H1 (cell line): Measurements from ENCODE around the gene FBXO34.

Source experiments
- EP300 ChIP-seq, 2 experiments: IDR thresholded peaks; 1 replicate in 1 of 2; 2 replicates in 1 of 2; pipeline ENCODE4 v1.6.1; 2011 to 2012; ENCODE audit warnings: low read depth in 2 of 2, low read length in 2 of 2, mild to moderate bottlenecking in 2 of 2, borderline replicate concordance in 1 of 2, inconsistent platforms in 1 of 2, moderate library complexity in 1 of 2
- GABPA ChIP-seq: IDR thresholded peaks from 2 replicates; pipeline ENCODE4 v1.6.1; 2011; ENCODE audit warnings: mild to moderate bottlenecking, low read length, moderate library complexity, borderline replicate concordance; ENCODE audit not compliant: insufficient read depth
- POLR2A ChIP-seq, 2 experiments: IDR thresholded peaks; 1 replicate in 1 of 2; 2 replicates in 1 of 2; pipeline ENCODE4 v1.6.1; 2011; ENCODE audit warnings: low read depth in 2 of 2, low read length in 2 of 2, mild to moderate bottlenecking in 2 of 2; ENCODE audit errors: control extremely low read depth in 1 of 2
- RFX5 ChIP-seq: IDR thresholded peaks from 2 replicates; pipeline ENCODE4 v1.6.1; 2011; ENCODE audit warnings: low read depth, low read length, improper control_type of control experiment, borderline replicate concordance
- SIRT6 ChIP-seq: IDR thresholded peaks from one replicate; pipeline ENCODE4 v1.7.1; 2012; ENCODE audit warnings: low read length, inconsistent platforms
- SP1 ChIP-seq: IDR thresholded peaks from 2 replicates; pipeline ENCODE4 v1.6.1; 2011; ENCODE audit warnings: low read depth, low read length
- TAF1 ChIP-seq: IDR thresholded peaks from 2 replicates; pipeline ENCODE4 v1.6.1; 2011; ENCODE audit warnings: mild to moderate bottlenecking, low read depth, low read length
- TEAD4 ChIP-seq: IDR thresholded peaks from 2 replicates; pipeline ENCODE4 v1.6.1; 2012; ENCODE audit warnings: low read depth, low read length, inconsistent platforms, mixed read lengths
- YY1 ChIP-seq: IDR thresholded peaks from 2 replicates; pipeline ENCODE4 v1.6.1; 2011; ENCODE audit warnings: low read depth, mild to moderate bottlenecking, low read length
- ZNF274 ChIP-seq: IDR thresholded peaks from 2 replicates; pipeline ENCODE4 v1.7.0; 2012; ENCODE audit warnings: low read length, borderline replicate concordance; ENCODE audit errors: extremely low read depth
- TF ChIP-seq, protein P1 (sequence below), 3 experiments: IDR thresholded peaks; 1 replicate in 2 of 3; 2 replicates in 1 of 3; pipeline versions ENCODE4 v1.5.1 to v1.6.1; 2011; ENCODE audit warnings: low read length in 3 of 3, mild to moderate bottlenecking in 3 of 3, inconsistent platforms in 2 of 3, low read depth in 1 of 3, moderate library complexity in 1 of 3; ENCODE audit not compliant: insufficient read depth in 1 of 3; ENCODE audit errors: control extremely low read depth in 1 of 3
- TF ChIP-seq, protein P2 (sequence below): IDR thresholded peaks from 2 replicates; pipeline ENCODE4 v1.6.1; 2011; ENCODE audit warnings: low read depth, mild to moderate bottlenecking, low read length; ENCODE audit not compliant: insufficient read depth
- TF ChIP-seq, protein P3 (sequence below): IDR thresholded peaks from 2 replicates; pipeline ENCODE4 v1.6.1; 2011; ENCODE audit warnings: low read length, improper control_type of control experiment

DNA sequence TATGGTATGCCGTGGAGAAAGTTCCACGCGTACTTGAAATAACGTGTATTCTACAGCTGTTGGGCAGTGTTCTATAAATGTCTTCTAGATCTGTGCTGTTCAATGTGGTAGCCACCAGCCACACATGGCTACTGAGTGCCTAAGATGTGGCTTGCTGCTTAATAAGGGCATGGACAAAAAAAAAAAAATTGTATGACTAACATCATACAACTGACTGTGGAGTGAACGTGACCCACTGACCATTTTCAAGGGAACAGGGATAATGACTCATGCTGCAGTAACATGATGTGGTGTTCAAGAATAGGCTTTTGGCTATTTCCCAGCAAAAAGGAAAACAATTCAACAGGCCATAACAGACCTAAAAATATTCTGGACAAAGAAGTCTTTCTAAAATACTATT is 127.5 kb downstream of the FBXO34 start:
- TF ChIP-seq, protein P1, sequence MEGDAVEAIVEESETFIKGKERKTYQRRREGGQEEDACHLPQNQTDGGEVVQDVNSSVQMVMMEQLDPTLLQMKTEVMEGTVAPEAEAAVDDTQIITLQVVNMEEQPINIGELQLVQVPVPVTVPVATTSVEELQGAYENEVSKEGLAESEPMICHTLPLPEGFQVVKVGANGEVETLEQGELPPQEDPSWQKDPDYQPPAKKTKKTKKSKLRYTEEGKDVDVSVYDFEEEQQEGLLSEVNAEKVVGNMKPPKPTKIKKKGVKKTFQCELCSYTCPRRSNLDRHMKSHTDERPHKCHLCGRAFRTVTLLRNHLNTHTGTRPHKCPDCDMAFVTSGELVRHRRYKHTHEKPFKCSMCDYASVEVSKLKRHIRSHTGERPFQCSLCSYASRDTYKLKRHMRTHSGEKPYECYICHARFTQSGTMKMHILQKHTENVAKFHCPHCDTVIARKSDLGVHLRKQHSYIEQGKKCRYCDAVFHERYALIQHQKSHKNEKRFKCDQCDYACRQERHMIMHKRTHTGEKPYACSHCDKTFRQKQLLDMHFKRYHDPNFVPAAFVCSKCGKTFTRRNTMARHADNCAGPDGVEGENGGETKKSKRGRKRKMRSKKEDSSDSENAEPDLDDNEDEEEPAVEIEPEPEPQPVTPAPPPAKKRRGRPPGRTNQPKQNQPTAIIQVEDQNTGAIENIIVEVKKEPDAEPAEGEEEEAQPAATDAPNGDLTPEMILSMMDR (IDR thresholded peaks at IDR 0.05; ENCODE audit: control extremely low read depth in 1 of 3, insufficient read depth in 1 of 3, low read depth in 1 of 3, low read length in 3 of 3): no peak
- TF ChIP-seq, protein P2, sequence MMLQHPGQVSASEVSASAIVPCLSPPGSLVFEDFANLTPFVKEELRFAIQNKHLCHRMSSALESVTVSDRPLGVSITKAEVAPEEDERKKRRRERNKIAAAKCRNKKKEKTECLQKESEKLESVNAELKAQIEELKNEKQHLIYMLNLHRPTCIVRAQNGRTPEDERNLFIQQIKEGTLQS: no peak
- TF ChIP-seq TAF1 (no peak), TEAD4 (no peak), RFX5 (no peak), SP1 (no peak), SIRT6 (no peak), YY1 (no peak), POLR2A (IDR thresholded peaks at IDR 0.05; ENCODE audit: control extremely low read depth in 1 of 2, low read depth in 2 of 2, low read length in 2 of 2) (no peak), EP300 (IDR thresholded peaks at IDR 0.05; ENCODE audit: borderline replicate concordance in 1 of 2, low read depth in 2 of 2, low read length in 2 of 2) (no peak), ZNF274 (no peak), GABPA (no peak)
- TF ChIP-seq, protein P3, sequence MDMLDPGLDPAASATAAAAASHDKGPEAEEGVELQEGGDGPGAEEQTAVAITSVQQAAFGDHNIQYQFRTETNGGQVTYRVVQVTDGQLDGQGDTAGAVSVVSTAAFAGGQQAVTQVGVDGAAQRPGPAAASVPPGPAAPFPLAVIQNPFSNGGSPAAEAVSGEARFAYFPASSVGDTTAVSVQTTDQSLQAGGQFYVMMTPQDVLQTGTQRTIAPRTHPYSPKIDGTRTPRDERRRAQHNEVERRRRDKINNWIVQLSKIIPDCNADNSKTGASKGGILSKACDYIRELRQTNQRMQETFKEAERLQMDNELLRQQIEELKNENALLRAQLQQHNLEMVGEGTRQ: no peak
